Measurements from ENCODE around the gene OR2T27. TPM values are rescaled to one million over a fixed set of nuclear protein-coding genes. Genes with fewer than 3 reads are reported as not detected.
"Not testable (repeated sequence)": the region's sequence is repeated elsewhere in the genome, so short reads cannot be mapped to it uniquely, and the experiment has no call there.

Gene OR2T27
- total and polyA plus RNA-seq, 2 donors from 2014 or later, result not detected

- peak; percentile 51 for FAIRE-seq
- Histone ChIP-seq H3K4me3 (ENCODE audit: low read length in 3 of 3) (no peak overlapping the region), H3K4me1 (ENCODE audit: control insufficient read depth in 2 of 3, insufficient read depth in 2 of 3, low read depth in 1 of 3, low read length in 3 of 3) (no peaks in the 10 kb centered on the region), H3K27me3 (ENCODE audit: control insufficient read depth, insufficient read depth, low read length) (no peaks in the 10 kb centered on the region), H3K27ac (ENCODE audit: low read depth in 2 of 2, low read length in 2 of 2) (no peak overlapping the region), H3K36me3 (ENCODE audit: control insufficient read depth in 2 of 3, insufficient read depth in 3 of 3, low read length in 3 of 3) (no peaks in the 10 kb centered on the region), H3K9me3 (ENCODE audit: control insufficient read depth in 2 of 3, insufficient read depth in 1 of 3, low read length in 3 of 3) (peaks cover 0 to 2% (median 0%) of the 10 kb centered on the region in 3 donors), H3K9ac (ENCODE audit: low read length in 3 of 3) (no peak overlapping the region)
- intact Hi-C loops (cut with DNase I), result no loop called here
- peak in 1 of 5 donors; percentile 25 for DNase-seq
- TF ChIP-seq CTCF (IDR thresholded peaks at IDR 0.05; ENCODE audit: borderline replicate concordance, extremely low read depth, insufficient read depth), result peak; percentile 44
Observed at GRCh38 chr1:248686815-248687214, 31.5 kb upstream of the OR2T27 start.

- no peak for TF ChIP-seq CTCF (IDR thresholded peaks at IDR 0.05; ENCODE audit: borderline replicate concordance, extremely low read depth, insufficient read depth)
- H3K4me1 ChIP-seq (ENCODE audit: control insufficient read depth in 2 of 3, insufficient read depth in 2 of 3, low read depth in 1 of 3, low read length in 3 of 3), result no peaks in the 10 kb centered on the region
- H3K4me3 ChIP-seq (ENCODE audit: low read length in 3 of 3), result no peak overlapping the region
- FAIRE-seq (no peak), DNase-seq (no peak)
- no peaks in the 10 kb centered on the region for H3K27me3 ChIP-seq (ENCODE audit: control insufficient read depth, insufficient read depth, low read length)
- H3K9ac ChIP-seq (ENCODE audit: low read length in 3 of 3), result no peak overlapping the region
- H3K36me3 ChIP-seq (ENCODE audit: control insufficient read depth in 2 of 3, insufficient read depth in 3 of 3, low read length in 3 of 3), result no peaks in the 10 kb centered on the region
- H3K9me3 ChIP-seq (ENCODE audit: control insufficient read depth in 2 of 3, insufficient read depth in 1 of 3, low read length in 3 of 3), result no peaks in the 10 kb centered on the region
- intact Hi-C loops (cut with DNase I), result no loop called here
- no peak overlapping the region for H3K27ac ChIP-seq (ENCODE audit: low read depth in 2 of 2, low read length in 2 of 2)
Observed at GRCh38 chr1:248681651-248682050, 26.3 kb upstream of the OR2T27 start.

- FAIRE-seq (no peak), DNase-seq (peak in 1 of 5 donors; percentile 3)
- no peak overlapping the region for H3K4me3 ChIP-seq (ENCODE audit: low read length in 3 of 3)
- H3K36me3 ChIP-seq (ENCODE audit: control insufficient read depth in 2 of 3, insufficient read depth in 3 of 3, low read length in 3 of 3), result no peaks in the 10 kb centered on the region
- no peaks in the 10 kb centered on the region for H3K27me3 ChIP-seq (ENCODE audit: control insufficient read depth, insufficient read depth, low read length)
- TF ChIP-seq CTCF (IDR thresholded peaks at IDR 0.05; ENCODE audit: borderline replicate concordance, extremely low read depth, insufficient read depth), result no peak
- H3K9me3 ChIP-seq (ENCODE audit: control insufficient read depth in 2 of 3, insufficient read depth in 1 of 3, low read length in 3 of 3), result peaks cover 0 to 2% (median 0%) of the 10 kb centered on the region in 3 donors
- no peak overlapping the region for H3K9ac ChIP-seq (ENCODE audit: low read length in 3 of 3)
- H3K4me1 ChIP-seq (ENCODE audit: control insufficient read depth in 2 of 3, insufficient read depth in 2 of 3, low read depth in 1 of 3, low read length in 3 of 3), result no peaks in the 10 kb centered on the region
- intact Hi-C loops (cut with DNase I), result no loop called here
- no peak overlapping the region for H3K27ac ChIP-seq (ENCODE audit: low read depth in 2 of 2, low read length in 2 of 2)
Observed at GRCh38 chr1:248670003-248670402, 14.7 kb upstream of the OR2T27 start.

GRCh38 chr1:248663453-248664328, 8.4 kb upstream of the OR2T27 start:
- H3K36me3 ChIP-seq (ENCODE audit: control insufficient read depth in 2 of 3, insufficient read depth in 3 of 3, low read length in 3 of 3); H3K27ac ChIP-seq (ENCODE audit: low read depth in 2 of 2, low read length in 2 of 2); H3K9ac ChIP-seq (ENCODE audit: low read length in 3 of 3); H3K9me3 ChIP-seq (ENCODE audit: control insufficient read depth in 2 of 3, insufficient read depth in 1 of 3, low read length in 3 of 3); H3K4me3 ChIP-seq (ENCODE audit: low read length in 3 of 3); H3K4me1 ChIP-seq (ENCODE audit: control insufficient read depth in 2 of 3, insufficient read depth in 2 of 3, low read depth in 1 of 3, low read length in 3 of 3); intact Hi-C loops (cut with DNase I); H3K27me3 ChIP-seq (ENCODE audit: control insufficient read depth, insufficient read depth, low read length); DNase-seq; FAIRE-seq: not testable (repeated sequence)

- H3K9me3 ChIP-seq (ENCODE audit: control insufficient read depth in 2 of 3, insufficient read depth in 1 of 3, low read length in 3 of 3); H3K9ac ChIP-seq (ENCODE audit: low read length in 3 of 3); H3K4me1 ChIP-seq (ENCODE audit: control insufficient read depth in 2 of 3, insufficient read depth in 2 of 3, low read depth in 1 of 3, low read length in 3 of 3); H3K27me3 ChIP-seq (ENCODE audit: control insufficient read depth, insufficient read depth, low read length); H3K4me3 ChIP-seq (ENCODE audit: low read length in 3 of 3); DNase-seq; H3K27ac ChIP-seq (ENCODE audit: low read depth in 2 of 2, low read length in 2 of 2); intact Hi-C loops (cut with DNase I); FAIRE-seq; H3K36me3 ChIP-seq (ENCODE audit: control insufficient read depth in 2 of 3, insufficient read depth in 3 of 3, low read length in 3 of 3): not testable (repeated sequence)
Observed at GRCh38 chr1:248656797-248657196, 1.5 kb upstream of the OR2T27 start.

Data from kidney (tissue), 14 donors.